GF-D8 (cell line): Measurements from ENCODE around the gene GNG4.
"Not testable (repeated sequence)": the region's sequence is repeated elsewhere in the genome, so short reads cannot be mapped to it uniquely, and the experiment has no call there.

Experiments
- DNase-seq: peaks from one replicate; lab custom pipeline; 2025; lab: John Stamatoyannopoulos, UW

Gene GNG4

DNA sequence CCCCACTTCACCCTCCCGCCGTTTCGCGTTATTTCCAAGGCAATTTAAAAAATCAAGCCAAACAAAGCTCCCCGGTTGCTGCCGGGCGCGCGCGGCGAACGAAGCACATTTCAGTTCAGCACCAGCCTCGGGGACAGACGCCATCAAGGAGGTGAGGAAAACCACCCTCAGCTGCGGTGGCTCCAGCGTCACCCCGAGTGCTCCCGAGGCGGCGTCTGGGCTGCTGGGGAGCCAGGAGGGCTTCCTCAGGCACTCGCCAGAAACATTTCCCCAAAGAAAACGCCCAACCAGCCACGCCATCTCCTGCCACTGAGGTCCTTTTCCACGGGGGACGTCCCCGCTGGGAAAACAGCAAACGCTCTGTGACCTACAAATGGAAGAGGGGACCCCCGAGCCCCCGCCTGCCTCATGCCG lies 623 bp downstream of the GNG4 start:
- peak; percentile 6 for DNase-seq

DNA sequence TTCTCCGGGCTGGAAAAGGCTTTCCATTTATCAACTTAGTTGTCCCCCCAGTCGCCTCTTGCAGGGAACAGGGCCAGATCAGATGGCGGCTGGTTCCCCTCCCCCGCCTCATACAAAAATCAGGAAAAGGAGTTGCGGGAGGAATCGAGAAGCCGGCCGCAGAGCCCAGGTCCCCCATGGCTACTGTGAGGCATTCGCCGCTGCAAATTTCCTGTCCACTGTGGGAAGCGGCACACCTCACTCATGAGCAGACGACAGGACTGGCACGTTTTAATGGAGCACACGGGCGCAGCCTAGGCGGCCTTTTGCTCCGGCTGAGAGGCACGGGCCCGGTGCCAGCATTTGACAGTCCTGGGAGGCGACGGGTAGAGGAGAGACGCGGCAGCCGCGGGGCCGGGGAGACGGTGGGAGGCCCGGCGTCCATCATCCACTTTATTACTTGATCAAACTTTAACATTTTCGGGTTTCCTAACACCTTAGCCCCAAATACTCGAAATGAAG lies 1.1 kb downstream of the GNG4 start:
- no peak for DNase-seq

DNA sequence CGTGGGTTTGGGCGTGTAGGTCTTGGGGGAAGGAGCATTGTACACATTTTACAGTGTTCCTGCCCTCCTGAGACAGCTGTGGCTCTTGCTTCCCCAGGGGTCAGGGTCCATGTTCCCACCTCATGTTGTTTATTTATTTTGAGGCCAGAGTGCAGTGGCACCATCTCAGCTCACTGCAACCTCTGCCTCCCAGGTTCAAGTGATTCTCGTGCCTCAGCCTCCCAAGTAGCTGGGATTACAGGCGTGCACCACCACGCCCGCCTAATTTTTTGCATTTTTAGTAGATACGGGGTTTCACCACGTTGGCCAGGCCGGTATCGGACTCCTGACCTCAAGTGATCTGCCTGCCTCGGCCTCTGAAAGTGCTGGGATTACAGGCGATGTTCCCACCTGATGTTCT lies 2.0 kb downstream of the GNG4 start:
- DNase-seq, result not testable (repeated sequence)

DNA sequence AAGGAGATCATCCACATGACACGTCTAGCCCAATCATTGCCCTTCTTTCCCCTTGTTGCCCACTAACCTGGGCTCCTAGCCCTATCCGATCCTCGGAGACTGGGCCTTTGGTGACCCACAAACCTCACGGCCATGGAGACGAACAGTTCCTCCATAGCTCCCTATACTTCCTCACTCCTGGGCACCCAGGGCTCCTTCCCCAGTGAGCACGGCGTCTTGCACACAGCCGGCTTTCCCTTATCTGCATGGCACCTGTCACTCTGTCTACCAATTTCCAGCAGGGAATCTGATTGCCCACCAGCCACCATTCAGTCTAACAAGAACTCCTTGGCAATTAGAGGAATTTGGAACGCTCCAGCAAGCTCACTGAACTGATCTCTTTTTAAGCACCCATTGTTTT lies 3.1 kb downstream of the GNG4 start:
- no peak for DNase-seq

DNA sequence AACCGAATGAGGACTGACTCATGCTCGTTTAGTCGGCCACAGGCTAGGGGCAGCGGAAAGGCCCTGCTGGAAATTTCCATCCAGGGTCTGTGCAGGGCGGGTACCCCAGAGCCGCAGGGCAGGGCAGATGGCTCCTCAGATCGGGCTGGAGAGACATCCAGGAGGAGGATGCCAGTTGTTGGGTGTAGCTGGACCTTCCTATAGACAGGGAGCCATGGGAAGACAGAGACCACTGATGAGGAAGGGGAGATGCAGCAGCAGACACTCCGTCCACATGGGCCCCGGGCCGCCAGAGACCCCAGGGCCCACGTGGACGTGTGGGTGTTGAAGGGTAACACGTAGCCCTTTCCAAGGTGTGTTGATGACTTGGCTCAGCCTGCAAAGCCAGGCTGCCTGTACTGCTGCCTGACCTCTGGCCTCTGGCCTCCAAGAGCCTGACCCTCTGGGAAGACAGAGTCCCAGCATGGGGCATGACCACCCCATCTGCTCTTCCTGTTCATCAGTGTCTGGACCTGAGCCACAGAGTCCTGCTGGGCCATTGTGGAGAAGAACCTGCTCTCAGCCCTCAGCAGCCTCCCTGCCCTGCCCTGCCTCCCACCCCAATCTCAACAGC lies 4.8 kb downstream of the GNG4 start:
- DNase-seq, result no peak

DNA sequence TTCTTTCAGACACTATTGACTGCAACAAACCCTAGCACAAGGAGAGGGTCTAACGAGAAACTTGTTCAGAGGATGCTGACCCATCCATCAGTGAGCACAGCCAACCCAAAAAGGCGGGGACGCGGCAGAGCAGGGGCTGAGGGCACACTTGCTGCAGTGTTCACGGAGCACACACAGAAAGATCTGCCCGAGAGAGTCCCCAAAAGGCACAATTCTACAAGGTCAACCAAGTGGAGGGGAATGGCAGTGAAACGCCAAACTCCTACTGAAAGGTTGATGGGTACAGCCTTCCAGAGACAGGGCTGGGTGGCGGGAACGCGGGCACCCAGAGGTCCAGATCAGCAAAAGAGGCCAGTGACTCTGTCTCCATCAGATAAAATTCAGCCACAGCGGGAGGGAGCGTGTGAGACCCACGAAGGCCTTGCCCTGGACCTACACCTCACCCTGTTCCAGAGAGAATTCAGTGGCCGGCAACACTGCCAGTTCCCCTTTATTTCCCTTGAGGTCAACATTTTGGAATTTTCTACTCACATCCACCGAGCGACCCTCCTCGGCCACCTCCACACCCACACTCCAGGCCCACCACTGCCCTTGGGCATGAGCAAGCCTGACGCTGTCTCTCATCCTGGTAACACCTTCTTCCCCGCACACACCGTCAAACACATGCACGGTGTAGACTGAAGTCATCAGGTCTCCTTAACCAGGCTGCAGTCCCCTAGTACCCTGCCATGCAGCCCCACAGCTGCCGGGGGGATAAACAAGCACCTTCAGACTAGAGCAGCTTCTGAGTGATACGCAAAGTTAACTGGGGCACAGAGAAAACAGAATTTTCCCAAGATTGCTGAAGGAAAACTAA lies 5.5 kb downstream of the GNG4 start:
- no peak for DNase-seq

DNA sequence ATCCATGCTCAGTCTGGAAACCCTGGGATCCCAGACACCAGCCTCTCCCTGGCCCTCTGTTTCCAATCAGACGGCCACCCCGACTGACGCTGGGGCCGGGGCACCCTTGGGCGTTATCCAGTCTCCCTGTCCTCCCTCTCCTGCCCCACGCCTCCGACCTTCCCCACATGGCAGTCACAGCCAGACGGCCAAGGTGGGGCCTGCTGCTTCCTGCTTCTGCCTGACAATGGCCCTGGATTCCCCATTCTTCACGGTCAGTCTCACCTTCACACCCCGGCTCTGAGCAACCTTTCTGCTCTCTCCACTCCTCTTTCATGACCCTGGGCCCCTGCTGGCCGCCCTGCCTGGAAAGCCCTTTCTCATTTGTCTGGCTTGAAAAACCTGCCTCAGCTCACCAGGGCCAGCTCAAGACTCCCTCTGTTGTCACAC lies 6.6 kb downstream of the GNG4 start:
- no peak for DNase-seq

DNA sequence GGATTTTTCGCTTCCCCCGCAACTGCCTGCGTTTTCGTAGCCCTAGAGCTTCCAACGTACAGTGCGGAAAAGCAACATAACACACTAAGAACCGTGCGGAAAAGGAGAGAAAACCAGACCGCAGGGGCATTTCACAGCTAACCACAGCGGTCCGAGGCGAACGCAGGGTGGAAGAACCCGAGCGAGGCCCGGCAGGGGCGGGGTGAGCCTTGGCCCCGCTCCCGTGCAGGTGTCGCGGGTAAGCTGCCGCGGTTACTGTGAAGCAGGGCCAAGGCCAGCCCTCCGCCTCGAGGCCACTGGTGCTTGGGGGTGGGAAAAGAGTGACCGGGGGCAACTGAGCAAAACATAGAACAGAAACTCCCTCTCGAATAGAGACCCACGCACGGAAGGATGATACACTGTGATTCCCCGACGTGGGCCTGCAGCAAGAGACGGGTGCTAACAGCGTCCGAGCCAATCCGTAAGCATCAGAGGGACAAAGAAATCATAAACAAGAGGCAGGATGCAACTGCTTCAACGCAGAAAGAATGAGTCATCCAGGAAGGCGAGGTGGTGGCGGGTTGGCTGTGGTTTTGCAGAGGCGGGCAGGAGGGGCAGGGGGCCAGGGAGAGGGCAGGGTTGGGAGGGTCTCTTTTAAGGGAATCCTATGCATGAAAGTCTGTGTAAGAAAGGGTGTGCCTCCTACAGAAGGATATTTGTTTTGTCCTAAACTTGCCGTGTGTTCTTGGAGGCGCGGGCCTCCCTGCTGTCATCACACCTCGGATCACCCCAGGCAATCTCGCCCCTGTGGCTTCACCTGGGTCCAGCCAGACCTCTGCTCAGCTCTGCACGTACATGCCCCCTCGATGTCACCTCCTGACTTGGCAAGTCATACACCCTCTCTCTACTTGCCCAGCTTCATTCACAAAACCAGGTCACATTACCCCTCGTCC lies 7.3 kb downstream of the GNG4 start:
- peak; percentile 70 for DNase-seq

DNA sequence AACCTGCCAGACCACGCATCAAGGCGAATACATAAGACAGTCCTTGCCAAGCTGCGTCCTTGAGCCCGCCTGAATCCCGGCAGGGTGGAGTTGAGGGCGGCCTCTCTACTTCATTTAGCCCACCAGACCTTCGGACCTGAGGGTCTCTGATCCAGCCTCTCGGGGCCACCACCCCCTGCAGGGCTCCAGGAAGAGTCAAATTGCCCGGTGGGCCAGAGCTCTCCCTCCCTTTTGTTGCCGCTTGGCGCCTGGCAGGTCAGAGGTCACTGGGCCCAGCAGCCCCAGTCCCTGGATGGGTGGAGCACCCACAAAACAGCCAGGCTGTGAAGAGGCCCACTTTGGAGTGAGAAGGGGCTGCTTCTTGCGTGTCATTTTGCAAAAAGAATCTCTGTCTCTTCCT lies 9.0 kb downstream of the GNG4 start:
- no peak for DNase-seq

DNA sequence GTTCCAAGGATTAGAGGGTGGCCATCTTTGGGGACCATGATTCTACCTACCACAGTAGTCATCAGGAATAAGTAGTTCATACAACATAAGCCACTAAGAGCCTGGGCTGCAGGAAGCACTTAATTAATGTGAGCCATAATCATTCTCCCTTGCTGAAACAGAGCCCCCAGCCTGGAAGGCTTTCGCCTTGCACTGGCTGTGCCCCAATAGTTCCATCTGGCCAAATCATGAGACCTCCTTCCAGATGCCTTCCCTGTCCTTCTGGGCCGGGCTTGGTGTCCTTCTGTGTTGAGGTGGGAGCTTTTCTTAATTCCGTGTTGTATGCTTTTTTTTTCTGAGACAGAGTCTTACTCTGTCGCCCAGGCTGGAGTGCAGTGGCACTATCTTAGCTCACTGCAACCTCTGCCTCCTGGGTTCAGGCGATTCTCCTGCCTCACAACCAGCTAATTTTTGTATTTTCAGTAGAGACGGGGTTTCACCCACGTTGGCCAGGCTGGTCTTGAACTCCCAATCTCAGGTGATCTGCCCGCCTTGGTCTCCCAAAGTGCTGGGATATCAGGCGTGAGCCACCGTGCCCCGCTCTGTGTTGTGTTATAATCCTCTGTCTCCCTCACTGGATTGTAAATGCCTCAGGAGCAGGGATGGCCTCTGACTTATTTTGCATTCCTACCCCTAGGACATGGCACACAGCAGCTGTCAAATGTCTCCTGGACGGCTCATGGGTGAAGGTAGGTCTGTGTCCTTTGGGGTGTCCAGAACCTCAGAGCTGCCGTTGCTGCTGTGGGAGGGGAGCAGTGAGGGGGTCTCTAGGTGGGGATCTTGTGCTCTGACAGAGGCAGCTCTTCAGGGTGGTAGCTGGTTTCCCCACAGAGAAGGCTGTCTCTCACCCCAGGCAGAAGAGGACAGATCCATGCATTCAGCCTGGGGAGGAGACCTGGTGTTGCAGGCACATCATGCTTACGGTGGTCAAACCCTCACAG lies 10.1 kb downstream of the GNG4 start:
- no peak for DNase-seq

DNA sequence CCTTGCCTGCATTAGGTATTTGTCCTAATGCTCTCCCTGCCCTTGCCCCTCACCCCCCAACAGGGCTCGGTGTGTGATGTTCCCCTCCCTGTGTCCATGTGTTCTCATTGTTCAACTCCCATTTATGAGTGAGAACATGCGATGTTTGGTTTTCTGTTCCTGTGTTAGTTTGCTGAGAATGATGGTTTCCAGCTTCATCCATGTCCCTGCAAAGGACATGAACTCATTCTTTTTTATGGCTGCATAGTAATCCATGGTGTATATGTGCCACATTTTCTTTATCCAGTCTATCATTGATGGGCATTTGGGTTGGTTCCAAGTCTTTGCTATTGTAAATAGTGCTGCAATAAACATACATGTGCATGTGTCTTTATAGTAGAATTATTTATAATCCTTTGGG lies 11.0 kb downstream of the GNG4 start:
- not testable (repeated sequence) for DNase-seq

DNA sequence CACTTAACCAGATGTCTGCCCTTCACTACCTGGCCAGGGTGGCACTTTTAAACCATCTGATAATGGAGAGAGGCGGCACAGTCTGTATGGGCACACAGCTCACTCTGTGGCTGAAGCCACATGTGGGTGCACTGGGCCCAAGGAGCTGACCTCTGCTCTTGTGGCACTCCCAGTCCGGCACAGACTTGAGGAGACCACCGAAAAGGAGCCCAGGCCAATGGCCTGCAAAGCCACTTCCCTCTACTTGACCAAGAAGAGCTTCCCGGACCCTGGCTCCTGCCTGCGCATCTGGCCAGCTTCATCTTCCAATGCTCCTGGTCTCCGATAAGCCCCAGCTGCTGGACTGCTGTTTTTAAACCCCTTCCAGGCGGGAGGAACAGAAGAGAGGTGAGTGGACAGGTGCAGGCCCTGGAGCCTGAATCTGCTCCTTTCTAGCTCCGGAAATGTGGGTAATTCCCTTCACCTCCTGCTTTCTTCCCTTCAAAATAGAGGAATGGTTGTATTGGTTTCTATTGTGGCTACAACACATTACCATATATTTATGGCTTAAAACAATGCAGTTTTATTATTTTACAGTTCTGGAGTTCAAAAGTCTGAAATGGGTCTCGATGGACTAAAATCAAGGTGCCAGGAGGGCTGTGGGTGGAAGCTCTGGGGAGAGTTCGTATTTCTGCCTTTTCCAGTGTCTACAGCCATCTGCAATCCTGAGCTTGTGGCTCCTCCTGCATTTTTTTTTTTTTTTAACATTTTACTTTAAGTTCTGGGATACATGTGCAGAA lies 11.6 kb downstream of the GNG4 start:
- DNase-seq, result no peak

DNA sequence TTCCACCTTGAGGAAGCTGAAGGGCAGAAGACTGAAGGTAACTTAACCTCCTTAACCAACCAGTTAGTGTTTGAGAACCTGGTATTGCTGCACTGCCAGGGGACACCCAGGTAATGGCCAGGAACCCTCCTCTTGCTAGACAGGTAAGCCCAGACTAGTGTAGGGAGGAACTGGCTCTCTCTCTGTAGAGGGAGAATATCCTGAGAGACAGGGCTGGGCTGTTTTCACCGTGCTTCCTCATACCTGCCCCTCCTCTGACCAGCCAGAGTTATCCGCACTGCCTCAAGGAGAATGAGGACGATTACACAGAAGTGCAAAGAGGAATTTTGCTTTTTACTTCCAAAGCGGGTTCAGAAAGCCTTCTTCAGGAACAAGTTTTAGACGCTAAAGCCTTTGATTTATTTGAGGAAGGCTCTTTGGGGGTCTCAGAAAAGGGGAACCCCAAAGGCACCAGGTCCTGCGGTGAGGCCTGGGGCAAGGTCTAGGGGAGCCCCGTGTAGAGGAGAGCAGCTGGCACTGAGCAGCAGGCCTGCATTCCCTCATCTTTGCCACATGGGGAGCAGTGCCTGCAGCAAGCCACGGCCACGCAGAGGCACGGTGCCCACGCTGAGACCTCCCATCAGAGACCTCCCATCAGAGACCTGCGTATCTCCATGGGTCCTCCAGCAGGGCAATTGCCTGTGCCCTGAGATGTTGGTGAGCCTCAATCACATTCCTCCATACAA lies 13.5 kb downstream of the GNG4 start:
- DNase-seq, result no peak

DNA sequence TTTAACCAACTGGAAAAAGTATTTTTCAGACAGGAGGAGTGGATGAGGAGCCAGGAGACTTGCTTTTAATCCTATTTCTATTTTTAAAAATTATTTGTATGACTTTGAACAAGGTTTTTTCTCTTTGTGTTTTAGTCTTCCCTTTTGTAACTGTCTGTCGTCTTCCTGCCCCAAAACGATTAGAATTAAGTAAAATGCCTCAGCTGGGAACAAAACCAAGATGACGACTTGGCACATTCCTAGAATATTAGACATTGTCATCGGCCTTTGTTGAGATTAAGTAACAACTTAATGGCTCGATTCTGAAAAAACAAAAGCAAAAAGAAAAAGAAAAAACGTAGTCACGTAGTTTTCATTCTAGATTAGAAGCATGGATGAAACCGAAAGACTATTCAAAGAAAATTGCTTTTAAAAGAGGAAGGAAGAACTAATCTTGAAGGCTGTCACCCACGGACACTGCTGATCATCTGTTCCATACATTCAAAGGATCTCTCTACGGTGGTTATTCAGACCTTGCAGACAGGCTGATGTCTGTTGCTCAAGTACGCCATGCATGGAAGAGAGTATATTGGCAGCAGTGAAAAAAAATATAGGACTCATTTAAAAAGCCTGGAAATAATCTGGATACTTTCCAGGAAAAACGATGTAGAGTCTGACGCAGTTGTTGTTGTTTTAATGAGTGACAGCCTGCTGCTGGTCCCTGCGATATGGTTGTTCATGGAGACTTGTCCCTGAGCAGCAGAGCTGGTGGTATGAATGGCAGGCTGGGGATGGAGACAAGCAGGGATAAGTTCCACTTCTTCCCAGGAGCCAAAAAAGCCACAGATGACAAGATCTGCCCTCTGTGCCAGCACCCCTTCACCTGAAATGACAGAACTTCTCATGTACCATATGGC lies 16.8 kb downstream of the GNG4 start:
- DNase-seq, result no peak

DNA sequence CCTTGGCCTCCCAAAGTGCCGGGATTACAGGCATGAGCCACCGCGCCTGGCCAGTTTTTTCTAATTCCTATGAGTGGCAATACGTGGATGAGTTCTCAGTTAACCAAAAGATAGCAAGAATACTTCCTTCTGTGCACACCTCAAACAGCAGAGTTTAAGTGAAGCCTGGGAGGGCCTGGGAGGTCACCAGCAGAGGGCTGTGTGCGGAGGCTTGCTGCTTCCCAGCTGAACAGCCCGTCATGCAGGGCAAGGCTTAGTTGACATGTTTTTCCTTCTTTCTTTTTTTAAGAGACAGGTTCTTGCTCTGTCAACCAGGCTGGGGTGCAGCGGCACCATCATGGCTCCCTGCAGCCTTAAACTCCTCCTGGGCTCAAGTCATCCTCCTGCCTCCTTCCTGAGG lies 17.8 kb downstream of the GNG4 start:
- no peak for DNase-seq

DNA sequence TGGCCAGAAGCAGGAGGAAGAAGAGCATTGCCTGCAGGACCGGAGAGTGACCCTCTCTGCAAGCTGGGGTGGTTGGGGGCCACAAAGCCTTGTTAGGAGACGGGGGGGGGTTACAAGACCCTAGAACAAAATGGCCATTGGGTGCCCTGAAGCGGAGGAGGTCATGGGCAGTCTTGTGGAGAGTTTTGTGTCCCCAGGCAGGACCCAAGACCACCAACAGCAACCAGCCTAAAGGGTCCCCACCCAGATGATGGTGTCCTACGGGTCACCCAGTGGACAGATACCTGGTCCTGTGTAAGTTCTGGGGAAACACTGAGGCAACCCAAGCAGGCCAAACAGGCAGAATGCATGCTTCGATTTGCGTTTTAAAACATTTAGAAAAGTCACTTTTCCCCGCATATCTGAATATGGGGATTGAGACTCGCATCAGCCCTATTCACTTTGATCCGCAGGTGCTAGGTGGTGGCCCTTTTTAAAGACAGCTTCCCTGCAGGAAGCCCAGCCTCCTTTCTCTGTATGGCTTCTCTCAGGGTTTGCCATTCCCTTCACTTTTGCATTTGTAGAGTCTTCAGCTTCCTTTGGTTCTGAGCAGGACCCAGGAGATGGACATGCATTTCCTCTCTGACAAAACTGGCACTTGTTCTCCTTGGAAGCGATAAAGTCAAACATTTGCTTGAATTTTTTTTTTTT lies 21.1 kb downstream of the GNG4 start:
- no peak for DNase-seq

DNA sequence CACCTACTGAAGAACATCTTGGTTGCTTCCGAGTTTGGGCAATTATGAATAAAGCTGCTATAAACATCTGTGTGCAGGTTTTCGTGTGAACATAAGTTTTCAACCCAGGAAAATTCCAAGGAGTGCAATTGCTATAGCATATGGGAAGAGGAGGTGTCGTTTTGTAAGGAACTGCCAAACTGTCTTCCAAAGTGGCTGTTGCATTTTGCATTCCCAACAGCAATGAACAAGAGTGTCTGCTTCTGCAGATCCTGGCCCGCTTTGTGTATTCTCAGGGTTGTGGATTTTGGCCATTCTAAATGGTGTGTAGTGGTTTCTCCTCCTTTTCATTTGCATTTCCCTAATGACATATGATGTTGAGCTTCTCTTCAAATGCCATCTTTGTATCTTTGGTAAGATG lies 23.8 kb downstream of the GNG4 start:
- no peak for DNase-seq

DNA sequence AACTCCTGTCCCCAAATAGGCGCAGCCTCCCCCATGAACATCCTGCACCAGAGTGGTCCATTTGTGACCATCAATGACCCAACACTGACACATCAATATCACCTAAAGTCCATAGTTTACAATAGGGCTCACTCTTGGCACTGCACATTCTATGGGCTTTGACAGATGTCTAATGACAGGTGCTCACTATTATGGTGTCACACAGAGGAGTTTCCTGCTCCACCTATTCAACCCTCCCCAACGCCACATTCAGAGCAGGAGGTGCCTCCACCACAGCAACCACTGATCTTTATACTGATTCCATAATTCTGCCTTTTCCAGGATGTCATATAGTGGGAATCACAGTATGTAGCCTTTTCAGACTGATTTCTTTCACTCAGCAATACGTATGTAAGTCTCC lies 24.2 kb downstream of the GNG4 start:
- no peak for DNase-seq
